ENCODE measurements around the gene EFNB1.

GRCh38 chrX:68823413-68824151 lies 5.2 kb upstream of the EFNB1 start:
- TF ChIP-seq CTCF (IDR thresholded peaks at IDR 0.05) (no peak), POLR2A (IDR thresholded peaks at IDR 0.05) (no peak)
